Ovary (tissue), 9 donors: ENCODE results near the gene SLC2A5. TPM values are rescaled to one million over a fixed set of nuclear protein-coding genes. Genes with fewer than 3 reads are reported as not detected.

Source experiments
- DNase-seq, 5 donors: peaks; one replicate each; pipeline ENCODE4 v3.0.0-alpha.2; 2019 to 2020
- H3K27ac ChIP-seq, 2 donors: fragments of 200-600 bp; one replicate each; pipeline versions ENCODE4 v1.5.1 to v1.8.0; 2019 to 2022
- H3K27me3 ChIP-seq: fragments of 200-600 bp; one replicate; pipeline ENCODE4 v1.8.0; 2022
- H3K36me3 ChIP-seq: fragments of 200-600 bp; sonication (generic); one replicate; pipeline ENCODE4 v1.5.1; 2019
- H3K4me1 ChIP-seq: one replicate; pipeline ENCODE4 v1.8.1; 2013; ENCODE audit warnings: mild to moderate bottlenecking, moderate library complexity; ENCODE audit not compliant: insufficient read depth
- H3K4me3 ChIP-seq: fragments of 200-600 bp; sonication (generic); one replicate; pipeline ENCODE4 v1.5.1; 2017
- H3K9me3 ChIP-seq, 2 donors: fragments of 200-600 bp in 1 of 2; sonication (generic) in 1 of 2; one replicate each; pipeline versions ENCODE4 v1.5.1 to v1.8.1; 2013 to 2019; ENCODE audit warnings: mild to moderate bottlenecking in 1 of 2, moderate library complexity in 1 of 2
- EP300 ChIP-seq: sonication (generic); formaldehyde crosslinking; IDR thresholded peaks from one replicate; pipeline ENCODE4 v1.6.1; 2017; ENCODE audit warnings: antibody characterized with exemption
- POLR2A ChIP-seq: fragments of 450-650 bp; IDR thresholded peaks from one replicate; pipeline ENCODE4 v1.6.1; 2017; ENCODE audit warnings: antibody characterized with exemption, mild to moderate bottlenecking, moderate library complexity
- WGBS, 3 donors: extraction: QIAGEN DNeasy Blood & Tissue Kit in 1 of 3; methylation state at CpG; one replicate each; pipeline versions ENCODE4 v1.1.5 to v1.1.7; 2013 to 2017; 5-methylcytosine and 5-hydroxymethylcytosine counted together
- intact Hi-C, 4 donors: fragments of 100-400 bp; cut with DNase I; formaldehyde crosslinking; loops; one replicate each; pipeline versions ENCODE4 v1.11.0 to v1.15.1; 2022 to 2023
- polyA plus RNA-seq, 2 donors: library from polyadenylated mRNA; stranded (reverse); fragments of 200-250 nt in 1 of 2; fragments of 350-450 nt in 1 of 2; fragmentation: Illumina TruSeq in 1 of 2; extraction: RNeasy Lipid Tissue Mini Kit (QIAGEN cat#74804) in 1 of 2; gene quantifications; one replicate each; pipeline ENCODE4 v1.2.3, GENCODE V29; 2013 to 2014
- total RNA-seq, 7 donors: library from RNA; depleted of rRNA in 2 of 7; stranded (reverse); fragments of >200 nt in 2 of 7; fragmentation: NEBNext Ultra II Directional in 3 of 7; extraction: Animal tissue kit (Norgen Biotek cat#: 25700) in 3 of 7; gene quantifications; one replicate each; pipeline versions ENCODE4 v1.1.0 to v1.2.4, GENCODE V29; 2016 to 2023
- TF ChIP-seq, protein P1 (sequence below), 3 donors: fragments of 450-650 bp in 2 of 3; fragments of 200-600 bp in 1 of 3; IDR thresholded peaks; one replicate each; pipeline versions ENCODE4 v1.5.1 to v1.8.0; 2016 to 2022; ENCODE audit warnings: antibody characterized with exemption in 3 of 3, mild to moderate bottlenecking in 1 of 3
- donor health status: DM: no; HTN: no; CAD: no; lungs with moderate emphysema.
- donor health status: DM: no; HTN: no; CAD: no.
- donor health status: Bipolar disorder and iron deficiency.
- donor health status: DM: yes; HTN: yes; CAD: no.
- donor health status: DM: no; HTN: no; CAD: no.
- donor health status: DM: yes; HTN: yes; CAD: no.

The SLC2A5 gene
- total and polyA plus RNA-seq, 9 donors: 0.64 to 19.4 (median 5.6) TPM

- Histone ChIP-seq H3K9me3 (no peaks in the 10 kb centered on the region), H3K27ac (no peak overlapping the region), H3K27me3 (no peaks in the 10 kb centered on the region), H3K4me1 (no peaks in the 10 kb centered on the region), H3K4me3 (no peak overlapping the region), H3K36me3 (no peaks in the 10 kb centered on the region)
- DNase-seq: no peak
- intact Hi-C loops: no loop called here
- WGBS, 3 donors: 83 to 87% (median 86%) methylated on average over 12 of the region's 12 CpGs
- TF ChIP-seq EP300: no peak
- TF ChIP-seq POLR2A: no peak
- TF ChIP-seq, protein P1, sequence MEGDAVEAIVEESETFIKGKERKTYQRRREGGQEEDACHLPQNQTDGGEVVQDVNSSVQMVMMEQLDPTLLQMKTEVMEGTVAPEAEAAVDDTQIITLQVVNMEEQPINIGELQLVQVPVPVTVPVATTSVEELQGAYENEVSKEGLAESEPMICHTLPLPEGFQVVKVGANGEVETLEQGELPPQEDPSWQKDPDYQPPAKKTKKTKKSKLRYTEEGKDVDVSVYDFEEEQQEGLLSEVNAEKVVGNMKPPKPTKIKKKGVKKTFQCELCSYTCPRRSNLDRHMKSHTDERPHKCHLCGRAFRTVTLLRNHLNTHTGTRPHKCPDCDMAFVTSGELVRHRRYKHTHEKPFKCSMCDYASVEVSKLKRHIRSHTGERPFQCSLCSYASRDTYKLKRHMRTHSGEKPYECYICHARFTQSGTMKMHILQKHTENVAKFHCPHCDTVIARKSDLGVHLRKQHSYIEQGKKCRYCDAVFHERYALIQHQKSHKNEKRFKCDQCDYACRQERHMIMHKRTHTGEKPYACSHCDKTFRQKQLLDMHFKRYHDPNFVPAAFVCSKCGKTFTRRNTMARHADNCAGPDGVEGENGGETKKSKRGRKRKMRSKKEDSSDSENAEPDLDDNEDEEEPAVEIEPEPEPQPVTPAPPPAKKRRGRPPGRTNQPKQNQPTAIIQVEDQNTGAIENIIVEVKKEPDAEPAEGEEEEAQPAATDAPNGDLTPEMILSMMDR (IDR thresholded peaks at IDR 0.05): no peak
Measured at GRCh38 chr1:9087411-9088125, 18.1 kb upstream of the SLC2A5 start.

DNA sequence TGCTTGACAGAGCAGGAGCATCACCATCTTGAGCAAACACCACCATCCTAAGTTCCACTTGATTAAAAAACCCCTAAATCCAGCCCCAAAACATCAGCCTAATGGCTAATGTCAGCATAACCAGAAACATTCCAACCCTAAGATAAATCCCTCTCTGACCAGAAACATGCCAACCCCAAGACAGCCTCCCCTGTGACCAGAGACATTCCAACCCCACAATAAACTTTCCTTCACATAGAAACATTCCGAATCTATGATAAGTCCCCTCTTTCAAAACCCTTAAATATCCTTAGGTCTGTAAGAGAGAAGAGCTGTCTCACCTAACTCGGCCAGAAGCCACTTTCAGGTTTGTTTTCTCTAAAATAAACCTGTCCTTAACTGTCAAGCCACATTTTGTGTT, 17.4 kb upstream of the SLC2A5 start:
- Histone ChIP-seq H3K36me3 (no peaks in the 10 kb centered on the region), H3K9me3 (no peaks in the 10 kb centered on the region), H3K27ac (no peak overlapping the region), H3K27me3 (no peaks in the 10 kb centered on the region), H3K4me1 (no peaks in the 10 kb centered on the region), H3K4me3 (no peak overlapping the region)
- intact Hi-C loops: no loop called here
- TF ChIP-seq EP300 (no peak), POLR2A (no peak)
- TF ChIP-seq, protein P1 (IDR thresholded peaks at IDR 0.05): no peak
- DNase-seq: no peak
- WGBS, 3 donors: 36 to 48% (median 44%) methylated on average over 2 of the region's 2 CpGs

GRCh38 chr1:9086045-9086444, 16.6 kb upstream of the SLC2A5 start:
- H3K4me3 ChIP-seq: no peak overlapping the region
- peak in 1 of 5 donors; percentile 9 for DNase-seq
- intact Hi-C loops: no loop called here
- TF ChIP-seq EP300 (no peak), POLR2A (no peak)
- TF ChIP-seq, protein P1 (IDR thresholded peaks at IDR 0.05): no peak
- no peaks in the 10 kb centered on the region for H3K9me3 ChIP-seq
- no peaks in the 10 kb centered on the region for H3K36me3 ChIP-seq
- 30 to 53% (median 37%) methylated on average over 5 of the region's 5 CpGs for WGBS, 3 donors
- no peaks in the 10 kb centered on the region for H3K27me3 ChIP-seq
- H3K27ac ChIP-seq: no peak overlapping the region
- no peaks in the 10 kb centered on the region for H3K4me1 ChIP-seq

GRCh38 chr1:9085306-9085940, 16.0 kb upstream of the SLC2A5 start:
- no peak overlapping the region for H3K4me3 ChIP-seq

More at GRCh38 chr1:9085306-9085940, 16.0 kb upstream of the SLC2A5 start:
- Histone ChIP-seq H3K27ac (no peak overlapping the region), H3K27me3 (no peaks in the 10 kb centered on the region), H3K36me3 (no peaks in the 10 kb centered on the region), H3K9me3 (no peaks in the 10 kb centered on the region), H3K4me1 (no peaks in the 10 kb centered on the region)
- 66 to 73% (median 70%) methylated on average over 7 of the region's 7 CpGs for WGBS, 3 donors
- intact Hi-C loops: no loop called here
- no peak for DNase-seq
- no peak for TF ChIP-seq POLR2A
- TF ChIP-seq, protein P1 (IDR thresholded peaks at IDR 0.05): no peak
- TF ChIP-seq EP300: no peak
